Muscle of leg (tissue), 11 donors: Measurements from ENCODE around the gene TBC1D8B. TPM values are rescaled to one million over a fixed set of nuclear protein-coding genes. Genes with fewer than 3 reads are reported as not detected.

ENCODE experiments used
- DNase-seq: peaks from one replicate; pipeline ENCODE4 v3.0.0; 2013
- H3K27ac ChIP-seq: one replicate; pipeline ENCODE4 v1.5.1; 2013; ENCODE audit warnings: mild to moderate bottlenecking, low read length, control low read depth
- H3K27me3 ChIP-seq: one replicate; pipeline ENCODE4 v1.6.1; 2013; ENCODE audit warnings: low read length; ENCODE audit not compliant: control insufficient read depth, insufficient read depth
- H3K36me3 ChIP-seq: one replicate; pipeline ENCODE4 v1.6.1; 2013; ENCODE audit warnings: low read length; ENCODE audit not compliant: control insufficient read depth, insufficient read depth
- H3K4me1 ChIP-seq: one replicate; pipeline ENCODE4 v1.6.1; 2013; ENCODE audit warnings: low read length; ENCODE audit not compliant: control insufficient read depth, insufficient read depth
- H3K4me3 ChIP-seq: one replicate; pipeline ENCODE4 v1.5.1; 2013; ENCODE audit warnings: low read length, control low read depth
- H3K9me3 ChIP-seq: replicated peaks from 2 replicates; pipeline ENCODE4 v1.6.1; 2013; ENCODE audit warnings: low read depth, low read length; ENCODE audit not compliant: control insufficient read depth
- WGBS: methylation state at CpG from one replicate; pipeline ENCODE4 v1.1.5; 2013; ENCODE audit warnings: missing lambda C conversion rate; ENCODE audit not compliant: insufficient coverage; 5-methylcytosine and 5-hydroxymethylcytosine counted together
- polyA plus RNA-seq, 8 donors: library from polyadenylated mRNA; unstranded; fragments of 120-200 nt; gene quantifications; one replicate each; pipeline versions ENCODE4 v1.2.1 to v1.2.3, GENCODE V29; 2013; ENCODE audit warnings: inconsistent platforms in 1 of 8, low replicate concordance in 1 of 8; ENCODE audit not compliant: insufficient read length in 8 of 8, insufficient read depth in 1 of 8
- total RNA-seq: library from RNA; stranded (reverse); fragments of 120-200 nt; gene quantifications from one replicate; pipeline ENCODE4 v1.2.4, GENCODE V29; 2013

TBC1D8B gene
- total and polyA plus RNA-seq, 9 donors = 3.5 to 7.3 (median 5.2) TPM

DNA sequence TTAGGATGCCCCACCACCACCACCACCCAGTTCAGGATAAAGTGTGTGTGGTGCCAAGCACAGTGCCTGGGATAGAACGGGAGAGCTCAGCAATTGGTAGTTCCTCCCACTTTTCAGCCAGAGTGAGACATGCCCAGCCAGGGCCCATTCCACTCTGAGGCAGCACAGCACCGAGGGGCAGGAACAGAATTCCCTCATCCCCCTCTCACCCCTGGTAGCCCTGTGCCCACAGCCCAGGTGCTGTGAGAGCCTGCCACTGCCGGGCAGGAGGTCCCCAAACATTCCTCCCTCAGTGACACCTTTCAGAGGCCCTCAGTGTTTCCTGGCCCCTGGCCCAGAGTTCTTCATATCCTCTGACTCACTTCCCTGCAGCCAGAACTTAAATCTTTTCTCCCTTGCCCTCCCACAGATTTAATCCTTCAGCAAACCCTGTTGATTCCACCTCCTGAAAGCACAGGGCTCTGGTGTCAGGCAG, 92.5 kb downstream of the TBC1D8B start:
- Histone ChIP-seq H3K27me3 (peaks cover 20% of the 10 kb centered on the region), H3K27ac (no peak overlapping the region), H3K36me3 (no peaks in the 10 kb centered on the region), H3K4me1 (no peaks in the 10 kb centered on the region), H3K9me3 (no peaks in the 10 kb centered on the region), H3K4me3 (no peak overlapping the region)
- DNase-seq = peak; percentile 34
- WGBS = 53% methylated on average over 2 of the region's 3 CpGs

DNA sequence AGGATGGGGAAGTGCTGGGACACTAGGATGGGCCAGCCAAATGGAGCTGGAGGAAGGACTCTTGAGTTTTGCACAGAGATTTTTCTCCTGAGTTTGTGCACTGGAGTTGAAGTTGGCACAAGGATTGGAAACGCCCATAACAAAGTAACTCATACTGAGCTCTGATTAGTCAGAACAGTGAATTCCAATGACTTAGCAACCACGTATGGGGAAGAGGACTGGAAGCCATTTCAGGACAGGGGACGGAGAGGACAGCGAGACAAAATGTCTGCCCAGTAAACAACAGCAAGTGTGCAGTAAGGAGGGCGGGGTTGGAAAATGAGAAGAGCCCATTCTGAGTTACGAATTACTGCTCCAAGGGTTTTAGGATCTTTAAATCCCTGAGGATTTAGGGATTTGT, 94.8 kb downstream of the TBC1D8B start:
- peaks cover 23% of the 10 kb centered on the region for H3K27me3 ChIP-seq
- no peaks in the 10 kb centered on the region for H3K9me3 ChIP-seq
- H3K36me3 ChIP-seq = no peaks in the 10 kb centered on the region
- 61% methylated on average over 3 of the region's 6 CpGs for WGBS
- H3K4me3 ChIP-seq = no peak overlapping the region
- no peak for DNase-seq
- H3K4me1 ChIP-seq = no peaks in the 10 kb centered on the region
- H3K27ac ChIP-seq = no peak overlapping the region

DNA sequence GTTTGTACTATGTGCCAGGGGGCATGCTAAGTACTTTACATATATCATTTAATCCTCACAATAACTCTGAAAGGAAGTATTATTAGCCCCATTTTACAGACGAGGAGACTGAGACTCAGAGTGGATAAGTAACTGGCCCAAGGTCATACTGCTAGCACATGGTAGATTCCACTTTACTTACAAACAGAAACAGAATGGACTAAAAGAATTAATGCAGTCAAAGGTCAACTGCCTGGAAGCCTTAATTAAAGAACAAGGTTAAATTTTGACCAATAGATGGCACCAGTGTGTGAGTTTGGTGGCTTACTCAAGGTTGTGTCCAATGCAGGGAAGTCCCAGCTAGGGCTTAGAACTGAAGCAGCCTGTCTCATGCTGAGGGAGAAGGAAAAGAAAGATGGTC, 96.0 kb downstream of the TBC1D8B start:
- no peaks in the 10 kb centered on the region for H3K36me3 ChIP-seq
- DNase-seq = peak; percentile 22
- H3K27me3 ChIP-seq = peaks cover 26% of the 10 kb centered on the region
- no CpG with 5 or more reads among the region's 1 CpG for WGBS
- H3K4me3 ChIP-seq = no peak overlapping the region
- no peaks in the 10 kb centered on the region for H3K9me3 ChIP-seq
- no peaks in the 10 kb centered on the region for H3K4me1 ChIP-seq
- no peak overlapping the region for H3K27ac ChIP-seq

DNA sequence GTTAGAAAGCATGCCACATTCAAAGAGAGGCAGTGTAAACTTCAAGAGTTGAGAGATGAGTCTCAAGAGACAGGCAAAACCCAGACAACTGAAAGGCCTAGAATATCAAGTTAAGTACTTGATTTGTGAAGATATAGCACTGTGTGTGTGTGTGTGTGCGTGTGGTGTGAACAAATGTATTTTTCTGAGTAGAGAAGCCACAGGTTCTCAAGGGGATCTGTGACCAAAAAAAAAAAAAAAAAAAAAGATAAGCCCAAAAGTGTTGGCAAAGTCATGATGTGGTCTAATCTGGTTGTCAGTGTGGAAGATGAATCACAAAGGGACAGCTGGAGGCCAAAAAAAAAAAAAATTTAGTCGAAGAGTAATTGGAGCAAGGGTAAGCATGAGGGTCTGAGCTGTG, 96.8 kb downstream of the TBC1D8B start:
- Histone ChIP-seq H3K4me1 (no peaks in the 10 kb centered on the region), H3K9me3 (no peaks in the 10 kb centered on the region), H3K36me3 (no peaks in the 10 kb centered on the region), H3K4me3 (no peak overlapping the region), H3K27ac (no peak overlapping the region), H3K27me3 (peaks cover 30% of the 10 kb centered on the region)
- WGBS = 50% methylated on average over 1 of the region's 2 CpGs
- DNase-seq = no peak

DNA sequence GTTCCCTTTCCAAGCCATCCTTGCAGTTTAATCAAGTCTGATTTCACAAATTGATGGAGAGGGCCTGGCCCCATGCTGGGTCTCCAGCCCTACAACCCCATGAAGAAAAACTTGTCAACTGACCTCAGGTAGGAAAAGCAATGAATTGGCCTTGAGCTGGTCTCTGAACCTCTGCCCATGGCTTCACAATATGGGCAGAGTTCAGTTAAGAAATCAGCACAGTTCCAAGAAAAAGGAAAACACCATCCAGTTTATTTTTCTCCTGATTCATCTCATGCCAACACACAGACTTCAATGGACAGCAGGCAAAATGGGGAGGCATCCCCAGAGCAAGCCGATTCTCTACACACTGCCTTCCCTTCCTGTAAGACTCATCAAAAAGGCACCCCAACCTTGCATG, 97.4 kb downstream of the TBC1D8B start:
- no CpG with 5 or more reads among the region's 1 CpG for WGBS
- Histone ChIP-seq H3K4me1 (no peaks in the 10 kb centered on the region), H3K27ac (no peak overlapping the region), H3K36me3 (no peaks in the 10 kb centered on the region), H3K27me3 (peaks cover 30% of the 10 kb centered on the region), H3K4me3 (no peak overlapping the region), H3K9me3 (no peaks in the 10 kb centered on the region)
- DNase-seq = no peak

DNA sequence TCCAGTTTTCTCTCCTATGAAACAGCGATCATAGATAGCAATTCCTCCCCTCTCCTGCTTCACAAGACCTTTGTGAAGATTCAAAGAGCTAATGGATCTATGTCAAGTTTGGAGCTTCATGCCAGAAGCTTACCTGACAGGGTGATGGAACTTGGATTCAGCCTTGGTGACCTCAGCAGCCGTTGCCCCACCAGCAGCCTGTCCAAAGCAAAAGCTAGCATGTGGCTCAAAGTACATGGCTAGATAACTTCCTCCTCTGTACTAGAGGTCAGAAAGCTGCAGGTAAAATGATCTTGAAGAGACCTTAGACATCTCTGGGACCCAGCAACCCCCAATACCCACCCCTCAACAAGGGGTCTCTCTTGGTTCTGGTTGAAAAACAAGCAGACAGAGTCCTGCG, 98.9 kb downstream of the TBC1D8B start:
- DNase-seq = no peak
- no peaks in the 10 kb centered on the region for H3K36me3 ChIP-seq
- no peaks in the 10 kb centered on the region for H3K4me1 ChIP-seq
- no peak overlapping the region for H3K27ac ChIP-seq
- WGBS = 78% methylated on average over 1 of the region's 3 CpGs
- H3K4me3 ChIP-seq = no peak overlapping the region
- H3K27me3 ChIP-seq = peaks cover 36% of the 10 kb centered on the region
- H3K9me3 ChIP-seq = no peaks in the 10 kb centered on the region

DNA sequence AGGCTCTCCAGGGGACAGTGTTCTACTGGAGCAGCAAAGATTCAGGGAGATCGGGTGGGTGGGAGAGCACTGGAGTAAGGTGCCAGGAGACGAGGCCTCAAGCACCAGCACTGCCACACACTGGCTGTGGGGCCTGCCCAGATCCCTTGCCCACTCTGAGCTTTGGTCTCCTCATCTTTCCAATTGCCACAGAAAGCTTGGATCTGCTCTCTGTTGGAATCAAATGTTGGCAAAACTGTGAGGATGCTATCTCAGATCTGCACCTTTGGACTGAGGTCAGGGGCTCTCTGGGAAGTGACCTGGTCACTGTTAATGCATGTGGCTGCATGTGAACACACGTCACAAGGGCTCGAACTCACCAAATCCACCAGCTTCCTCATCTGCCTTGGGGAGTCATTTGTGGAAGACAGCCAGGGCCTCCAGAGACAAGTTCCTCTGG, 99.3 kb downstream of the TBC1D8B start:
- DNase-seq = no peak
- Histone ChIP-seq H3K4me1 (no peaks in the 10 kb centered on the region), H3K27ac (no peak overlapping the region), H3K4me3 (no peak overlapping the region), H3K27me3 (peaks cover 37% of the 10 kb centered on the region), H3K9me3 (no peaks in the 10 kb centered on the region), H3K36me3 (no peaks in the 10 kb centered on the region)
- WGBS = 100% methylated on average over 1 of the region's 4 CpGs

DNA sequence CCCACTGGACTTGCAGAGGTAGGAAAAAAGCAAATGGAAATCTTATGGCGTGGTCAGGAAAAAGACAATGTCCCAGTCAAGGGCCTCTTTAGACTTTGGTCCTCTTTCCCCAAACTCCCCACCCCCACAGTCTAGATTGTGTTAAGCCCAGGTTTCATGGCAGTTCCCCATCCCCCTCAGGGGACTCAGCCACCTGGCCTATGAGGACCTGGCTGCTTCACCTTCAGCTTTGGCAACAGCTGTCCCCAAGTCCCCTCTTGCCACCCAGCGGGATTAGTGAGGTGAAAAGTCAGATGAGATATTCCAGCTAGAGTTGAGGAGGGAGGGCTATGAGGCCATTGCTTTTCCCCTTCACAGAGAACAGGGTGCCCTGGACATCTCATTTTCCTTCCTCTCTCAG, 100.2 kb downstream of the TBC1D8B start:
- Histone ChIP-seq H3K4me3 (no peak overlapping the region), H3K4me1 (no peaks in the 10 kb centered on the region), H3K36me3 (no peaks in the 10 kb centered on the region), H3K27me3 (peaks cover 37% of the 10 kb centered on the region), H3K27ac (no peak overlapping the region), H3K9me3 (no peaks in the 10 kb centered on the region)
- no peak for DNase-seq
- WGBS = no CpG with 5 or more reads among the region's 2 CpGs

DNA sequence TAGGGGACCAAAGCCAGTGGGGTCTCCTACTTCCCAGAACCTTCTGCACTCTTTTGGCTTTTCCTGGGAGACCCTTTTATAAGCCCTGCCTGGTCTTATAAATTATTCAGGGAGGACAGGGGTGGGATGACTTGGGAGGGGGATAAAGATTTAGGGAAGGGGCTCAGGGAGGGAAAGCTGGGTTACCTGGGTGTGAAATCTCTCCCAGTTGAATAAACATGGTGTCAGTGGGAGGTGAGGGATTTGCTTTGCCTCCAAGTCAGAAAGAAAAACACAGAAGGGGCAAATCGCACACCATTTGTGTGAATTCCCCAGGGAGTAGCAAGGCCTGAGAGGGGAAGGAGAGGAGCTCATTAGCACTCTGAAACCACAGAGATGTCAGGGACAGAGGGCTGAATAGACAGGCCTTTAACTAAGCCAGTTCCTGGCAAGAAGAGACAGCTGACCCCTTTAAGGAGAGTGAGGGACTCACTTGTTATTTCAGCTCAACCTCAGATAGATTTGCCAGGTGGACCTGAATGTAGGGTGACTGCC, 100.9 kb downstream of the TBC1D8B start, which contains the start of gene RIPPLY1:
Gene RIPPLY1 (minus strand): TSS at position 51 of the 534 bp plus-strand sequence. CDS start 54 bp downstream, outside the sequence.
- Histone ChIP-seq H3K9me3 (no peaks in the 10 kb centered on the region), H3K27me3 (peaks cover 37% of the 10 kb centered on the region), H3K36me3 (no peaks in the 10 kb centered on the region), H3K4me1 (no peaks in the 10 kb centered on the region), H3K27ac (peak within 1 kb of the TSS; percentile 53), H3K4me3 (no peak within 1 kb of the TSS)
- no peak for DNase-seq
- WGBS = no CpG with 5 or more reads among the region's 1 CpG

DNA sequence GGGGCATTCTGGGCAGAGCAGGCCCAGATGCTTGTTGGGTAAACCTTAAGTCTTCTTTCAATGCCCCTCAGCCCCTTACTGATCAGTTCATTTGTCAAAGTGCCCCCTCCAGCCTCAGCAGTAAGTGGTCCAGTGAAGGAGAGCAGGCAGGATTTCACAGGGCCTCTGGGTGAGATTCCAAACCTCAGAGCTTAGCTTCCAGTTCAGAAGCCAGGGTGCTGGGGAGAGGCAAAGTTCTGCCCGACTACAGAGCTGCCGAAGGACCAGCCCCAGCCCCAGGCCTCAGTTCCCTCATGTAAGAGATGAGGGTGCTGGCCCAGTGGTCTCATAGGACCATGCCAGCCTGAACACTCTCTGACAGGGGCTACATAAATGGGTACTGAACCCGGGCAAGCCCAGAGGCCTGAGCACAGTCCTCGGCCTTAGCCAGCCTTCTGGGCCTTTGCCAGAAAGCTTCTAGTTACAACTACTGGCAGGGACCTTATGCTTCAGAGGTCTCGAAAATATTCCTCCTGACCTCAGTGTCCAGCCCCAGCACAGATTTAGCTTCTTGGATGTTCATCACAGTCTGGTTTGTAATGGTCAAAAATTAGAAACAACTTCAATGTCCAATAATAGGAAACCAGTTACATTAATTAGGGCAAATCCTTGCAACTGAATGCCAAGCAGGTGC, 101.5 kb downstream of the TBC1D8B start:
- peak; percentile 36 for DNase-seq
- no peaks in the 10 kb centered on the region for H3K9me3 ChIP-seq
- 66% methylated on average over 4 of the region's 5 CpGs for WGBS
- peak overlapping the region; percentile 53 for H3K27ac ChIP-seq
- no peaks in the 10 kb centered on the region for H3K36me3 ChIP-seq
- no peak overlapping the region for H3K4me3 ChIP-seq
- H3K27me3 ChIP-seq = peaks cover 37% of the 10 kb centered on the region
- no peaks in the 10 kb centered on the region for H3K4me1 ChIP-seq
